SU-DHL-6 (cell line): ENCODE measurements around the gene MEI4.
"Not testable (repeated sequence)": the region's sequence is repeated elsewhere in the genome, so short reads cannot be mapped to it uniquely, and the experiment has no call there.

Source experiments
- CTCF ChIP-seq: fragments of 200-600 bp; sonication (generic); IDR thresholded peaks from one replicate; pipeline ENCODE4 v1.5.1; 2017; ENCODE audit warnings: antibody characterized with exemption, mild to moderate bottlenecking, low read length, moderate library complexity; ENCODE audit not compliant: insufficient read depth, poor library complexity, severe bottlenecking
- EZH2phosphoT487 ChIP-seq: fragments of 200-600 bp; sonication (generic), shearing (Covaris generic); conservative IDR thresholded peaks from 2 replicates; pipeline ENCODE4 v1.6.1; 2018; ENCODE audit warnings: mild to moderate bottlenecking, antibody characterized with exemption, low read length, moderate library complexity, mixed read lengths

- TF ChIP-seq CTCF, EZH2phosphoT487: not testable (repeated sequence)
Measured at GRCh38 chr6:77655035-77655434, 2.2 kb downstream of the MEI4 start.
